LNCAP (cell line): ENCODE results near the gene FAM229A.
A peak's percentile ranks its signal among the peaks of the same experiment; 100 is the strongest.

ENCODE experiments used
- CTCF ChIP-seq: fragments of 450-650 bp; IDR thresholded peaks from 2 replicates; pipeline ENCODE4 v1.5.1; 2017; ENCODE audit warnings: mild to moderate bottlenecking

The FAM229A gene

DNA sequence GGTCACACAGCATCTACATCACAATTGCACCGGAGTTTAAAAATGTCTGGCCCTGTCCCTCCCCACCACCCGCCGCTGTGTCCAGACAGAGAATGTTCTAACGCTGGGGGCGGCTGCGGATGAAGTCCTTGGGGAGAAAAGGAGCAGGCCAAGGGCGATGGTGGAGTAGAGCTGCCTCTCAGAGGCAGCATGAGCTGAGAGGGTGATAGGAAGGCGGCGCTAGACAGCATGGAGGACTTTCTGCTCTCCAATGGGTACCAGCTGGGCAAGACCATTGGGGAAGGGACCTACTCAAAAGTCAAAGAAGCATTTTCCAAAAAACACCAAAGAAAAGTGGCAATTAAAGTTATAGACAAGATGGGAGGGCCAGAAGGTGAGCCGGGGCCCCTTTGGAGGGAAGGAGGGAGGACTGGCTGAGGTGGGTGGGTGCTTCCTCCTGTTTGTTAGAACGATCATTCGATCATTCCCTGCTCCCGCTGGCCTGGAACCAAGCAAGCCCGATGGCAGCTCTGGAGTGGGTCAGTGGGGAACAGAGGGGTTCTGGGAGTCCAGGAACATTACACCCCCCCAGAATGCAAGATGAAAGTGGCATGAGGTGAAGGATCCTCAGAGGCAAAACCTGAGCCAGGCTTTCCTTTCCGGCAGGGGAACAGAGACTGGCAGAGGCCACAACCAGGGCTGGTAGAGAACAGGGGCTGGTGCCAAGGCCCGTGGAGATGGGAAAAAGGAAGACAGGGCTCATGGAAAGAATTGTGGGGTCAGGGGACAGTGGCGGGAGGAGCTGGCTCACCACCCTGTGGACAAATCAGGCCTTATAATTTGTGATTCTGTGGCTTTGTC is at the start of gene FAM229A, which contains the start of gene TSSK3:
Gene FAM229A (minus strand): TSS at position 12 of the 840 bp plus-strand sequence. CDS start 394 bp downstream, outside the sequence.
Gene TSSK3 (plus strand): TSS at position 66 of the 840 bp plus-strand sequence. CDS start 163 bp downstream, at position 229.
- TF ChIP-seq CTCF = no peak

DNA sequence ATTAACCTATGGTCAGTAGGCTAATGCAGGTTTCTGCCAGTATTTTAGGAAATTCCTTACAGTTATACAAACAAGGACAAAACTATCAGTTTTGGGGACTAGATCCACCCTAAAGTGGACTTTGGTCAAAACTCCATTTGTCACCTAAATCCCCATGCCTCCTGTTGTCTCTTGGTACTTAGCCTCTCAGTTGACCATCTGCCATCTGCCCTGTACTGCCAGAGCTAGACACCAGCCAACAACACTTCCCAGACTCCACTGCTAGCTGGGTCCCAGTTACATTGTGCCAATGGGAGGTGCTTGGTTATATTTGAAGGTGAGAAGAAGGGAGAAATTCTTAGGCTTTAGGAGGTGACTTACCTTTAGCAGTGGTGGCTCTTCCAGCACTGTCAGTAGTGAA is 49.0 kb upstream of the FAM229A start:
- TF ChIP-seq CTCF = no peak

DNA sequence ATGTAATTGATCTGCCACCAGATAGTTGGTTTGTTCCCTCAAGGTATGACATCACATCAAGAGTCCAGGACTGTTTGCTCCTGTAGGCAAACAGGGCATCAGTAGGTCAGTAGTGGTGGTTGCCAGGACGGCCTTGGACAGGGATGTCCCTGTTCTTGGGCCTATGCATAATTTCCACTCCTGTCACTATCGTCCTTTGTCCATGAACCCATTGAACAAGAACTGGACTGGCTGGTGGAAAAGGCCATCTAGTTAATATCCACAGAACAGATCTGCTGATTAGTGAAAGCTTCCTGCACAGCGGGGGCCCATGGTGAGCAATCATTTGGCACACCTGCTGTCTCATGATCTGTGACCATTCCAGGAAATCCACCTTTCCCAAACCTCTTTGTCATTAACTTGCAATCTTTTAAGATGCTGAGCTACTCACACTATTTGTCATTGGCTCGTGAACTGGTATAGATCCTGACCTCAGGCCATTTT is 44.4 kb upstream of the FAM229A start:
- no peak for TF ChIP-seq CTCF

GRCh38 chr1:32405672-32406467 is 43.6 kb upstream of the FAM229A start:
- no peak for TF ChIP-seq CTCF

DNA sequence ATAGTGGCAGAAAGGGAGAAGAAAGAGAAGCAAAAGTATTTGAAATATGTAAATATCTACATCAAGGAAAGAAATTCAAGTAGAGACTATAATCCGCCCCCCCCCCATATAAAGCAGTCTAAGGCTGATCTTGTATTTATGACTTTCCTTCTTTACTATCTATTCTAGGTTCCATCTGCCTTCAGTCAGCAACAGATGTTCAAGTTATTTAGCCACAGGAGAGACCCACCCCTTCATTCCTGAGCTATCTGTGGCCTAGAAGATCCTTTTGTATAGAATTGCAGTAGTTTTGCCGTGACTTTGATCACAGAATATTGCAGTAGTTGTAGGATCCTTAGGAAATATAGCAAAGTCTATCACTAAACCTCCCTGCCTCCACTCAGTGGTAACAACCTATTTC is 42.7 kb upstream of the FAM229A start:
- no peak for TF ChIP-seq CTCF

GRCh38 chr1:32400876-32401631 is 38.8 kb upstream of the FAM229A start:
- peak; percentile 87 for TF ChIP-seq CTCF

GRCh38 chr1:32399843-32400242 is 37.6 kb upstream of the FAM229A start:
- TF ChIP-seq CTCF = no peak
